Mesothelial cell of epicardium (in vitro differentiated cells): Measurements from ENCODE around the gene CEMIP2. TPM values are rescaled to one million over a fixed set of nuclear protein-coding genes. Genes with fewer than 3 reads are reported as not detected.
"Not testable (repeated sequence)": the region's sequence is repeated elsewhere in the genome, so short reads cannot be mapped to it uniquely, and the experiment has no call there.

Experiments used
- DNase-seq, 2 experiments: peaks; one replicate each; pipeline ENCODE4 v3.0.0; 2021; ENCODE audit warnings: low spot score in 2 of 2; ENCODE audit not compliant: unreplicated experiment in 2 of 2
- H3K27ac Mint-ChIP-seq: 2 replicates; pipeline ENCODE4 v1.8.0; 2021; ENCODE audit warnings: mixed read lengths
- H3K27me3 Mint-ChIP-seq: 2 replicates; pipeline ENCODE4 v1.8.0; 2021; ENCODE audit warnings: low read depth, mixed read lengths
- H3K36me3 Mint-ChIP-seq: 2 replicates; pipeline ENCODE4 v1.8.0; 2021; ENCODE audit warnings: mixed read lengths
- H3K4me1 Mint-ChIP-seq: 2 replicates; pipeline ENCODE4 v1.8.0; 2021; ENCODE audit warnings: mixed read lengths
- H3K4me3 Mint-ChIP-seq: 2 replicates; pipeline ENCODE4 v1.8.0; 2021; ENCODE audit warnings: mild to moderate bottlenecking, moderate library complexity, mixed read lengths
- H3K9me3 Mint-ChIP-seq: 2 replicates; pipeline ENCODE4 v1.8.0; 2021; ENCODE audit warnings: mixed read lengths
- CTCF ChIP-seq: fragments of 200-600 bp; sonication (generic); IDR thresholded peaks from one replicate; pipeline ENCODE4 v1.5.0; 2021; ENCODE audit warnings: antibody characterized with exemption; ENCODE audit not compliant: unreplicated experiment
- total RNA-seq: library from RNA; stranded (reverse); gene quantifications from 3 replicates; pipeline ENCODE4 v1.2.1, GENCODE V29; 2021

CEMIP2 gene
- total RNA-seq, 1 donor from 2014 or later = 122 TPM

DNA sequence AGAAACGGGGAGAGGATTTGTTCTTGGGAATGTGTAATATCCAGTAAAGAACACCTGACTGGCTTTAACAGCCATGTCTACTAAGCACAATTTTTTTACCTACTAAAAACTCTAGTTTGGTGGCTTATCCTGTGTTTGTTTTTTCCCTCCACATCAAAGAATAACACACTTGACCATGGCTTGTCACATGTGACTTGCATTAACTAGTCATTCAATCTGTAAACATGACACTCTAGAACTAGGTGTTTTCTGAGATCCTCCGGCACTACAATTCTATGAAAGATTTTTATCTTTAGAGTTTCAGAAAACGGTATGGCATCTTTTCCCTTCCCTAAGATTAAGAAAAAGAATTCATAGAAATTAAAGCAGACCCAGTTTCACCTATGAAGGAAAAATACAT is 103.7 kb downstream of the CEMIP2 start:
- Mint-ChIP-seq H3K4me1 (peaks cover 26% of the 10 kb centered on the region), H3K9me3 (peaks cover 10% of the 10 kb centered on the region), H3K36me3 (no peaks in the 10 kb centered on the region), H3K27me3 (no peaks in the 10 kb centered on the region), H3K4me3 (no peak overlapping the region), H3K27ac (peak overlapping the region; percentile 5)
- TF ChIP-seq CTCF = no peak
- DNase-seq = no peak

GRCh38 chr9:71663931-71664459 is 104.3 kb downstream of the CEMIP2 start:
- peak overlapping the region; percentile 27 for H3K27ac Mint-ChIP-seq
- H3K27me3 Mint-ChIP-seq = no peaks in the 10 kb centered on the region
- no peaks in the 10 kb centered on the region for H3K36me3 Mint-ChIP-seq
- no peak for DNase-seq
- peaks cover 25% of the 10 kb centered on the region for H3K4me1 Mint-ChIP-seq
- H3K9me3 Mint-ChIP-seq = peaks cover 9% of the 10 kb centered on the region
- TF ChIP-seq CTCF = no peak
- no peak overlapping the region for H3K4me3 Mint-ChIP-seq

DNA sequence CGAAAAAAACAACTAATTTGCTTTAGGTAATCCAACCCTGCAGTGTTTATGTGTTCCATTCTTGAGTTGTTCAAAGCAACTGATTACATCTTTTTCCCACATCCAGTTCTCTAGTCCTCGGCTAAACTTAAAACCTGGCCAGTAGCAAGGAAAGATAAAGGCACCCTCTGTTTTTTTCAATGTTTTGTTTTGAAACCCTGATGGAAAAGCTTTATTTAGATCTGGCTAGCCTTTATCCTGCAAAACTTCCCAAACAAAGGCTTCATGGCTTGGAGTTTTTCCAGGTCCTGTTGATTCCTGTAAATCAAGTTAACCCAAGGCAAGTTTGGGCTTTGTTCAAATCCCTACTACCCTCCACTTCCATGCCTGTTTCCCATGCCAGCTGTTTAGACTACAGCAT is 105.1 kb downstream of the CEMIP2 start:
- Mint-ChIP-seq H3K9me3 (peaks cover 6% of the 10 kb centered on the region), H3K4me3 (no peak overlapping the region), H3K27me3 (no peaks in the 10 kb centered on the region), H3K27ac (peak overlapping the region; percentile 14), H3K4me1 (peaks cover 25% of the 10 kb centered on the region), H3K36me3 (no peaks in the 10 kb centered on the region)
- no peak for DNase-seq
- TF ChIP-seq CTCF = no peak

DNA sequence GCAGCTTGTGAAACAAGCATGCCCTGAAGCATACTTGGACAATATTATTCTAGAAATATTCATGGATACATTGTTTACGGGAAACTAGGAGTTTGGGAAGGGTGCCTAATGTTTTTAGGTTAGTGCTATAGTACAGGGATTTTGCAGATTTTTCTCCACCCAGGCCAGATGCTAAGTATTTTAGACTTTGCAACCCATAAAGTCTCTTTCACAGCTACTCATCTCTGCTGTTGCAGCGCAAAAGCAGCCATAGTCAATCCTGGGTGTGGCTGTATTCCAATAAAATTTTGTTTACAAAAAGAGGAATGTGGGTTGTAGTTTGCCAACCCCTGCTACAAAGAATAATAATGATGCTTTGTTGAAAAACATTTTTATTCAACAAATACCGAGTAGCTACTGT is 106.2 kb downstream of the CEMIP2 start:
- Mint-ChIP-seq H3K9me3 (peaks cover 14% of the 10 kb centered on the region), H3K4me1 (peaks cover 25% of the 10 kb centered on the region), H3K36me3 (no peaks in the 10 kb centered on the region), H3K4me3 (no peak overlapping the region), H3K27ac (no peak overlapping the region), H3K27me3 (no peaks in the 10 kb centered on the region)
- no peak for TF ChIP-seq CTCF
- DNase-seq = no peak

DNA sequence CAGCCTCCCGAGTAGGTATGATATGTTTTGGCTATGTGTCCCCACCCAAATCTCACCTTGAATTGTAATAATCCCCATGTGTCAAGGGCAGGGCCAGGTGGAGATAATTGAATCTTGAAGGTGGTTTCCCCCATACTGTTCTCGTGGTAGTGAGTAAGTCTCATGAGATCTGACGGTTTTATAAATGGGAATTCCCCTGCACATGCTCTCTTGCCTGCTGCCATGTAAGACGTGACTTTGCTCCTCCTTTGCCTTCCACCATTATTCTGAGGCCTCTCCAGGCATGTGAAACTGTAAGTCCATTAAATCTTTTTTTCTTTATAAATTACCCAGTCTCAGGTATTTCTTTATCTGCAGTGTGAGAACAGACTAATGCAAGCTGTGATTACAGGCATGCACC is 111.0 kb downstream of the CEMIP2 start:
- H3K27ac Mint-ChIP-seq, DNase-seq, H3K36me3 Mint-ChIP-seq, H3K4me3 Mint-ChIP-seq, H3K27me3 Mint-ChIP-seq: not testable (repeated sequence)
- Mint-ChIP-seq H3K9me3 (peaks cover 14% of the 10 kb centered on the region), H3K4me1 (peaks cover 23% of the 10 kb centered on the region)

GRCh38 chr9:71656496-71656895 is 111.8 kb downstream of the CEMIP2 start:
- Mint-ChIP-seq H3K9me3 (peaks cover 14% of the 10 kb centered on the region), H3K27me3 (no peaks in the 10 kb centered on the region), H3K36me3 (no peaks in the 10 kb centered on the region), H3K4me1 (peaks cover 23% of the 10 kb centered on the region), H3K4me3 (no peak overlapping the region), H3K27ac (no peak overlapping the region)
- no peak for DNase-seq
- TF ChIP-seq CTCF = no peak
